ACHN (cell line): ENCODE results near the gene HAPLN2.

Source experiments
- DNase-seq: peaks from one replicate; pipeline ENCODE4 v3.0.0-alpha.2; 2015
- in situ Hi-C: cut with HindIII; loops from 2 replicates; pipeline ENCODE4 v1.10.0; 2017; ENCODE audit warnings: low sequenced_read_pairs, low pct_ligation_motif_present, low pct_unique_long_range_greater_than_20kb

HAPLN2 gene

GRCh38 chr1:156639601-156640101 is 20.4 kb downstream of the HAPLN2 start:
- in situ Hi-C loops, result no loop called here
- no peak for DNase-seq

GRCh38 chr1:156640842-156641706 is 21.9 kb downstream of the HAPLN2 start:
- in situ Hi-C loops, result no loop called here
- DNase-seq, result no peak

- no peak for DNase-seq
- in situ Hi-C loops, result no loop called here
These were observed 22.6 kb downstream of the HAPLN2 start, which contains the start of gene BCAN for GRCh38 chr1:156641761-156642264. BCAN (plus strand) TSS chr1:156642117; CDS start chr1:156646055, 3,938 bp downstream.

GRCh38 chr1:156642265-156643048 is 23.2 kb downstream of the HAPLN2 start:
- in situ Hi-C loops, result no loop called here
- no peak for DNase-seq

- in situ Hi-C loops, result no loop called here
These were observed 24.0 kb downstream of the HAPLN2 start for GRCh38 chr1:156643049-156643777.

GRCh38 chr1:156643778-156644092 is 24.5 kb downstream of the HAPLN2 start:
- no peak for DNase-seq
- in situ Hi-C loops, result no loop called here

More at GRCh38 chr1:156643049-156643777, 24.0 kb downstream of the HAPLN2 start:
- DNase-seq, result no peak

GRCh38 chr1:156644146-156644545 is 24.9 kb downstream of the HAPLN2 start:
- no peak for DNase-seq
- in situ Hi-C loops, result no loop called here

- in situ Hi-C loops, result no loop called here
- no peak for DNase-seq
These were observed 25.4 kb downstream of the HAPLN2 start for GRCh38 chr1:156644640-156645039.

- no peak for DNase-seq
- in situ Hi-C loops, result no loop called here
These were observed 25.8 kb downstream of the HAPLN2 start for GRCh38 chr1:156645056-156645455.

- in situ Hi-C loops, result no loop called here
- DNase-seq, result no peak
These were observed 26.5 kb downstream of the HAPLN2 start for GRCh38 chr1:156645666-156646065.

- in situ Hi-C loops, result no loop called here
- DNase-seq, result no peak
These were observed 27.6 kb downstream of the HAPLN2 start for GRCh38 chr1:156646738-156647211.

- no peak for DNase-seq
- in situ Hi-C loops, result no loop called here
These were observed 28.1 kb downstream of the HAPLN2 start for GRCh38 chr1:156647351-156647750.

- in situ Hi-C loops, result no loop called here
- no peak for DNase-seq
These were observed 29.3 kb downstream of the HAPLN2 start for GRCh38 chr1:156648496-156648895.

- in situ Hi-C loops, result no loop called here
- no peak for DNase-seq
These were observed 29.7 kb downstream of the HAPLN2 start for GRCh38 chr1:156648951-156649350.

GRCh38 chr1:156652131-156652991 is 33.1 kb downstream of the HAPLN2 start:
- peak; percentile 45 for DNase-seq

GRCh38 chr1:156652992-156653355 is 33.8 kb downstream of the HAPLN2 start:
- no peak for DNase-seq
- in situ Hi-C loops, result no loop called here

More at GRCh38 chr1:156652131-156652991, 33.1 kb downstream of the HAPLN2 start:
- in situ Hi-C loops, result no loop called here

- in situ Hi-C loops, result no loop called here
- no peak for DNase-seq
These were observed 35.5 kb downstream of the HAPLN2 start for GRCh38 chr1:156654700-156655099.
